Type B pancreatic cell (in vitro differentiated cells): ENCODE data around the gene SHISAL2A. TPM values are rescaled to one million over a fixed set of nuclear protein-coding genes. Genes with fewer than 3 reads are reported as not detected.

ENCODE experiments used
- DNase-seq: peaks from one replicate; pipeline ENCODE4 v3.0.0; 2021; ENCODE audit warnings: mixed read lengths; ENCODE audit not compliant: unreplicated experiment; ENCODE audit errors: extremely low spot score
- H3K27ac Mint-ChIP-seq: 2 replicates; pipeline ENCODE4 v1.8.0; 2021; ENCODE audit warnings: mild to moderate bottlenecking, mixed read lengths
- H3K27me3 Mint-ChIP-seq: 2 replicates; pipeline ENCODE4 v1.8.0; 2021; ENCODE audit warnings: mixed read lengths
- H3K36me3 Mint-ChIP-seq: 2 replicates; pipeline ENCODE4 v1.8.0; 2021; ENCODE audit warnings: mixed read lengths
- H3K4me1 Mint-ChIP-seq: one replicate; pipeline ENCODE4 v1.8.0; 2021; ENCODE audit warnings: mixed read lengths; ENCODE audit not compliant: unreplicated experiment
- H3K4me3 Mint-ChIP-seq: 2 replicates; pipeline ENCODE4 v1.8.0; 2021; ENCODE audit warnings: mild to moderate bottlenecking, mixed read lengths
- H3K9me3 Mint-ChIP-seq: 2 replicates; pipeline ENCODE4 v1.8.0; 2021; ENCODE audit warnings: mixed read lengths
- CTCF ChIP-seq: fragments of 200-600 bp; sonication (generic); conservative IDR thresholded peaks from 2 replicates; pipeline ENCODE4 v1.5.0; 2021; ENCODE audit warnings: antibody characterized with exemption, mild to moderate bottlenecking
- total RNA-seq: library from RNA; stranded (reverse); gene quantifications from 2 replicates; pipeline ENCODE4 v1.2.1, GENCODE V29; 2021; ENCODE audit warnings: low replicate concordance

The SHISAL2A gene
- total RNA-seq, 1 donor from 2014 or later, result not detected

GRCh38 chr1:52629667-52630066, 3.3 kb upstream of the SHISAL2A start:
- H3K4me1 Mint-ChIP-seq, result peaks cover 11% of the 10 kb centered on the region
- H3K27me3 Mint-ChIP-seq, result peaks cover 27% of the 10 kb centered on the region
- H3K36me3 Mint-ChIP-seq, result no peaks in the 10 kb centered on the region
- no peak for DNase-seq
- TF ChIP-seq CTCF, result no peak
- no peak overlapping the region for H3K4me3 Mint-ChIP-seq
- no peak overlapping the region for H3K27ac Mint-ChIP-seq
- peaks cover 2% of the 10 kb centered on the region for H3K9me3 Mint-ChIP-seq

GRCh38 chr1:52631759-52632331, 1.1 kb upstream of the SHISAL2A start:
- Mint-ChIP-seq H3K27ac (peak overlapping the region; percentile 41), H3K4me3 (peak overlapping the region; percentile 76), H3K27me3 (peaks cover 32% of the 10 kb centered on the region), H3K36me3 (no peaks in the 10 kb centered on the region), H3K4me1 (peaks cover 21% of the 10 kb centered on the region), H3K9me3 (peaks cover 8% of the 10 kb centered on the region)
- DNase-seq, result no peak
- TF ChIP-seq CTCF, result no peak

- no peaks in the 10 kb centered on the region for H3K36me3 Mint-ChIP-seq
- peaks cover 38% of the 10 kb centered on the region for H3K27me3 Mint-ChIP-seq
- DNase-seq, result no peak
- peak overlapping the region; percentile 50 for H3K27ac Mint-ChIP-seq
- H3K9me3 Mint-ChIP-seq, result peaks cover 10% of the 10 kb centered on the region
- peaks cover 30% of the 10 kb centered on the region for H3K4me1 Mint-ChIP-seq
- no peak for TF ChIP-seq CTCF
- peak overlapping the region; percentile 82 for H3K4me3 Mint-ChIP-seq
These were observed 355 bp downstream of the SHISAL2A start for GRCh38 chr1:52633291-52633754.

- DNase-seq, result no peak
- Mint-ChIP-seq H3K4me1 (peaks cover 30% of the 10 kb centered on the region), H3K9me3 (peaks cover 13% of the 10 kb centered on the region), H3K36me3 (no peaks in the 10 kb centered on the region), H3K4me3 (peak overlapping the region; percentile 82), H3K27ac (no peak overlapping the region), H3K27me3 (peaks cover 40% of the 10 kb centered on the region)
- no peak for TF ChIP-seq CTCF
These were observed 1.1 kb downstream of the SHISAL2A start for GRCh38 chr1:52634111-52634510.

GRCh38 chr1:52635321-52636089, 2.5 kb downstream of the SHISAL2A start:
- Mint-ChIP-seq H3K36me3 (no peaks in the 10 kb centered on the region), H3K4me1 (peaks cover 26% of the 10 kb centered on the region), H3K4me3 (no peak overlapping the region), H3K9me3 (peaks cover 13% of the 10 kb centered on the region), H3K27me3 (peaks cover 37% of the 10 kb centered on the region), H3K27ac (no peak overlapping the region)
- no peak for TF ChIP-seq CTCF
- no peak for DNase-seq
